NCI-H1930 (cell line): ENCODE measurements around the gene GREM2.
A peak's percentile ranks its signal among the peaks of the same experiment; 100 is the strongest.

Experiments used
- DNase-seq, 2 experiments: peaks; one replicate each; lab custom pipeline; 2025; lab: John Stamatoyannopoulos, UW

GREM2 gene

DNA sequence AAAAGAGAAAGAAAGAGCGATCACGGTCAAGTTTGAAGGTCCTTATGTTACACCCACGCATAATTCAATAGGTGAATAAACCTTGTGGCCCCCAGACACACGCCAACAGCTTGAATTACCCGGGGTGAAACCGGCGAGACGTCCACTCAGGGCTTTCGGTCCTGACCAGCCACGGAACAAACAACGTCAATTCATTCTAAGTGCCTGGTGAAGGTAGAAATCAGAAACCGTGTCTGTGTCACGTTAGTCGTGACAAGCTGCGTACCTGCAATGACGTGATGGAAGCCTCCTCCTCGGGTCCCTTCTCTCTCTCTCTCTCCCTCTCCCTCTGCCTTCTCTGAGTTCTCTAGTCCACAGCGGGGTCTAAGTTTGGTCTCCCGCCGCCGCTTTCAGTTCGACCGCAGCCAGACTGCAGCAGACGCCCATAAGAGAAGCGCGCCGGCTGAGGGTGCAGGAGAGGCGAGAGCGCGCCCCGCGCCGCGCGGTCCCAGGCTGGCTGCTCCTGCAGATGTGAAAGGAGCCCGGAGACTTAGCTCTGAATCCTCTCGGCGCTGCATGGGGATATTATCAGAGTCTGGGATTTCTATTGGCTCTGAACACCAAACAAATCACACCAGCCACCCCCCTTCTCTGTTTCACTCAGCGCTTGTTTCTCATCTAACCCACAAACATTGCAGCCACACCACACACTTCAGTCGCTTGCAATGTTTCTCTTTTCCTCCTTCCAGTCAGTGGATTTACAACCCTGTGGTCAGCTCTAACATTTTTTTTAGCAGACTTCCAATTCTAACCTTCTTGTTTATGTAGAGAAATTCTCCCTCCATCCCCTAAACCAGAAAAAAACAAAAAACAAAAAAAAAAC is at the start of gene GREM2:
Gene GREM2, minus strand, starts transcription at position 537 of the 862 bp plus-strand sequence. CDS start 118,680 bp downstream, outside the sequence.
- peak in 1 of 2 experiments; percentile 11 for DNase-seq

DNA sequence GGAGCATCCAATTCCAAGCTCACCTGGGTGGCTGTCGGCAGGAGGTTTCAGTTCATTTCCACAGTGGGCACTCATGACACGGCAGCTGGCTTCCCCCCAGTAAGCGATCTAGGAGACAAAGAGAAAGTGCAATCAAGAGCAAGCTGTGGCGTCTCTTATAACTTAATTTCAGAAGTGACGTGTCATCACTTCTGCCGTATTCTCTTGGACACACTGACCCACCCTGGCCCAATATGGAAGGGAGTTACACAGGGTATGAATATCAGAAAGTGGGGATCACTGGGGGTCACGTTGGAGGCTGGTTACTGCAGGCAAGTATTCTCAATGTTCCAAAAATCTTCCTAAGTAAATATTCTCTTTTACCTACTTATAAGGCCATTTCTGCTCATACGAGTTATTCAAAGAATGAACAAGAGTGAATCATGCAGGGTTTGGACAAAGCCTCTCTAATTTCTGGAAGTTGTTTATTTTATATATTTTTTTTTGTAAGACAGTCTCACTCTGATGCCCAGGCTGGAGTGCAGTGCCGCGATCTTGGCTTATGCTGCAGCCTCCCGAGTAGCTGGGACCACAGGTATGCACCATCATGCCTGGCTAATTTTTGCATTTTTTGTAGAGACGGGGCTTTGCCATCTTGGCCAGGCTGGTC is 46.5 kb upstream of the GREM2 start:
- DNase-seq = no peak

- no peak for DNase-seq
Measured at GRCh38 chr1:240656531-240656930, 44.6 kb upstream of the GREM2 start.

DNA sequence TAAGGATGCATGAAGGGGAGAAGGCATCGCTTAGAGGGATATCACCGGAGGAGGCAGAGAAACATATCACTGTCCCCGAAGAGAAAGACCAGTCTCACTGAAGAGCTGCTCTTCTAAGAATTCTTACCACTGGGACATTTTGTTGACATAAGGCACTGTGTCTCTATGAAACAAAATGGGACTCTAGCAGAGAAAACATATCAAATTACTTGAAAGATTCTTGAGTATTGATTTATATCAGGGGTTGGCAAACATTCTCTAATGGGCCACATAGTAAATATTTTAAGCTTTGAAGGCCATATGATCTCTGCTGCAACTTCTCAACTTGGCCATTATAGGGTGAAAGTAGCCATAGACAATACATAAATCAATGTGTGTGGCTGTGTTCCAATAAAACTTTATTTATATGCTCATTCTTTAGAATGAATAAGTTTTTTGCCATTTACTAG is 41.0 kb upstream of the GREM2 start:
- no peak for DNase-seq

GRCh38 chr1:240652549-240652948 is 40.6 kb upstream of the GREM2 start:
- DNase-seq = no peak

DNA sequence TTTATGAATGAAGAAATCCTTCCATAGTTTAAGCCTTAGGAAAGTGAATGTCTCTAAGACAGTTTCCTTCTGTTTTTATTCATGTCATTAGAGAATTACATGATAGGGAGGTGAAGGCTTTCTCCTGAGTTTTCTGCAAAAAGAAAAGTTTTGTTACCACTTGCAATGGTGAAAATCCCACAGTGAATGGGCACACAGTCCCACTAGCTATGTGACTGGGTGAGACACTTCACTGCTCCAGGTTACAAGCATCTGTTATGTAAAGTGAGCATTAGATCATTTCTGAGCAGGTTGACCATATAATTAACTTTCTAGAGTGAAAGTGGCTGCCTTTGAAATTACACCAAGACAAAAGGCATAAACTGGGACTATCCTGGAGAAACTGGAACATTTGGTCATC is 38.9 kb upstream of the GREM2 start:
- no peak for DNase-seq

GRCh38 chr1:240649733-240650721 is 38.1 kb upstream of the GREM2 start:
- no peak for DNase-seq

- DNase-seq = no peak
Measured at GRCh38 chr1:240646571-240647240, 34.8 kb upstream of the GREM2 start.

DNA sequence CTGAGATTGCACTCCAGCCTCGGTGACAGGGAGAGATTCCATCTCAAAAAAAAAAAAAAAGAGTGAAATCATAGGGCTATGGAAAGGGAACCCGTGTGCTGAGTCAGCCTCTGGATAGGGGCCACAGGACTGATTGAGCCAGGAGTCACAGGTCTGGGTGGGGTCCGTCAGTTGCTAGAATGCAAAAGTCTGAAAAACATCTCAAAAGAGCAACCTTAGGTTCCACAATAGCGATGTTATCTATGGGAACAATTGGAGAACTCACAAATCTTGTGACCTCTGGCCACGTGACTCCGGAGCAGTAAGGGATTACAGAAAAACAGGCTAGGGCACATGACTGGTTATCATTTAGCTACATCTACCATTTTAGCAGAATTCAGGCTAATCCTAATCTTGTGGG is 32.8 kb upstream of the GREM2 start:
- DNase-seq = no peak

DNA sequence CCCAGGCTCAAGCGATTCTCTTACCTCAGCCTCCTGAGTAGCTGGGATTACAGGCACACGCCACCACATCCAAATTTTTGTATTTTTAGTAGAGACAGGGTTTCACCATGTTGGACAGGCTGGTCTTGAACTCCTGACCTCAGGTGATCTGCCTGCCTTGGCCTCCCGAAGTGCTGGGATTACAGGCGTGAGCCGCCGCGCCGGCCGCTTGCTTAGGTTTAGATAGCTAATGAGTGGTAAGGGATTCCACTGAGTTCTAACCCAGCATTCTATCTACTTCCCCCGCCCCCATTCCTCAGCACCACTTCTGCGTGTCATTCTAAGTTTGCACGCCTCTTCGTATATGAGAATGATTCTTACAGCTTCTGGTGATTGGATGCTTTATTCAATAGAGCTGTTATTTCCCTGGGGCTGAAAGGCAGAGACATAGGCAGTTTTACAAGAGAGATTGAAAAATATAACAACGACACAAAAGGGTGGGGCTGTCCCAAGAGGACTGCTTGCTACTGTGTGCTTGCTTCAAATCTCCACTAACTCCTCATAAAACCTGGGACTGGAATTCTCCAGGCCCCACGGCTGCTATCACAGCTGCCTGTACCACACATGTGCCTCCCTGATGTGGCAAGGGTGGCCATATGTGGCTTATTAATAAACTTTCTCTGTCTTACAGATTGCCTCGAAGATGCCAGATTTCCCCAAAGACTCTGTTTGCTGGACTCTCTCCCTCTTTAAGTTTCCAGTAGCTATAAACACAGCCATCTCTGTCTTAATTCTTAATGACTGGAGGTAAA is 23.7 kb upstream of the GREM2 start:
- no peak for DNase-seq

- DNase-seq = no peak
Measured at GRCh38 chr1:240630409-240630808, 18.5 kb upstream of the GREM2 start.

- DNase-seq = no peak
Measured at GRCh38 chr1:240621249-240621648, 9.3 kb upstream of the GREM2 start.

DNA sequence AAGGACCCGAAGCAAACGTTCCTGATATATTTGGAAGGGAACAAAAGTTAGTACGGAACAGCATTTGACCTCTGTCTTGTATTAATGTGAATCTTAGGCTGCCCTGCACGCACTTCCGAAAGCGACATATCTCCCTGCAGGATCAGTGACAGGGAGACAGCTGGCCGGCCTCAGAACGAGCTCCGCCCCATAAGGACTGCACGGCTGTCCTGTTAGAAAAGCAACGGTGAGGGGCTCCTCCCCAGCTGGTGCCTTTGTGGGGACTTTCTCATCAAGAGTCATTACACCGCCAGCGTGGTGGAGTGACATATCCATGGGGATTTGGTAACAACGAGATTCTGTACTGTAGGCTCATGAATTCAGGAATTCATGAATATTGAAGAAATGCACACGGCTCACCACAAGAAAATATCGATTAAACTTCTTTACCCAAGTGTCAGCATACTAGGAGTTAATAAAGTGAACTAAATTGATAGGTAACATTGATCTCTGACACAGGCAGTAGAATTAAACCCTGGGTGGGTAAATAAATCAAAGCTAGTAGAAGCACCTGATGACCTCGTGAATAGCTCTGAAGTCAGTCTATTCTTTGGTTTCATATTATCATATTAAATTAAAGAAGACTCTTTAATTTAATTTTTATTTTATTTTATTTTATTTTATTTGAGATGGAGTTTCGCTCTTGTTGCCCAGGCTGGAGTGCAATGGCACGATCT is 8.1 kb upstream of the GREM2 start:
- DNase-seq = no peak

DNA sequence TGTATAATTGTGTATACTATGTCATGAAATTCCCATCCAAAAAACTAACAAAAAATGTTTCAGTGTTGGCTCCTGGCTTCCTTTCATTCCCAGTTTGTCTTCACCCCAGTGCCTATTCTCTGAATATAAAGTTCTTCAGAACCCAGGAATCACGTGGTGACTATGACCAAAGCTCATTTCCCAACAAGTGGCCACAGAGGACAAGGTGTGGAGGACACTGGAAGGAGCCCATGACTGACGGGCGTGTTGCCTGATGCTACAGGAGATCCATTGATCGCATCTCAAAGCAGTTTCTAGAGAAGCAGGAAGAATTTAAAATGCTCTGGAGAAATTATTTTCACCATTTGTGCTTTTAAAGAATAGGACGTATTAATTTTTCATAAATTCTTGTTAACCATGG is 7.4 kb upstream of the GREM2 start:
- no peak for DNase-seq

DNA sequence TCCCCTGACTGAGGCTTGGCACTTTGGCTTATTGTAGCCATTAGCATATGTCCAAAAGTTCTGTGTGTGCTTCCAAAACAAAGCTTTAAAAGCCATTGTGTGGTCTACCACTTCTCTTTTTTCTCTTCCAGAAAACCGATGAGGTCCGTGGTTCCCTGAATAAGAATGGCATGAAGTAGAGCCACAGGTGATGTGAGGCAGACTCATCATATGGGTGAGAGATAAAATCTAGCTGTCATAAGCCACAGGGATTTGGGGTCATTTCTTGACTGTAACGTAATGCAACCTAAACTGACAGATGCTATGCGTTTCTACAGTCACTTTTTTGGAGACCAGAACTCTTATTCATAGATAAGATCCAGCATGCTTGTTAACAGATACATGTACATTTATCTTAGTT is 7.0 kb upstream of the GREM2 start:
- DNase-seq = no peak

GRCh38 chr1:240616018-240616417 is 4.1 kb upstream of the GREM2 start:
- no peak for DNase-seq

- no peak for DNase-seq
Measured at GRCh38 chr1:240613356-240614142, 1.6 kb upstream of the GREM2 start.

DNA sequence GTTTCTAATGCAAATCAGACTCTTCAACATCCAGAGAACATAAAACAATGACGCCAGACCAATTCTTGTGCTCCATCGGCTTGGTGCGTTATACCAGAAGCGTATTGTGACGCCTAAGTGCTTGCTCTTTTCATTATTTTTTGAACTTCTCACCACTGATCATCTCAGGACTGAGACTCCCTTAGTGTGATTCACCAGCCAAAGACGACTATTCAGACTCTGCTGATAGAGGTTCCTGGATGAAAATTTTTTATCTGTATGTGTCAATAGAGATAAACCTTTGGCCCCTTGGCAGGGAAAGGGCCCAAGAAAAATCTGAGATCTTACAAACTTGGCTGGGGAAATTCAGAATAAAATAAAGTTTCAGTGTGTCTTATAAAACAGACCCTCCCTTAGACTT is 856 bp upstream of the GREM2 start:
- no peak for DNase-seq

GRCh38 chr1:240611228-240611618 is 732 bp downstream of the GREM2 start:
- no peak for DNase-seq
